A549 treated with CORT108297 at 1 μM for 4 hours (cell line): Measurements from ENCODE around the gene TPH2. TPM values are rescaled to one million over a fixed set of nuclear protein-coding genes. Genes with fewer than 3 reads are reported as not detected.

ENCODE experiments used
- total RNA-seq: library from RNA; stranded (reverse); fragments of 200-300 nt; extraction: Qiagen RNA extraction; gene quantifications from 5 replicates; pipeline ENCODE4 v1.2.3, GENCODE V29; 2022

TPH2 gene
- 0.03 to 0.07 TPM in 2 of 5 replicates, not detected in the others for total RNA-seq

DNA sequence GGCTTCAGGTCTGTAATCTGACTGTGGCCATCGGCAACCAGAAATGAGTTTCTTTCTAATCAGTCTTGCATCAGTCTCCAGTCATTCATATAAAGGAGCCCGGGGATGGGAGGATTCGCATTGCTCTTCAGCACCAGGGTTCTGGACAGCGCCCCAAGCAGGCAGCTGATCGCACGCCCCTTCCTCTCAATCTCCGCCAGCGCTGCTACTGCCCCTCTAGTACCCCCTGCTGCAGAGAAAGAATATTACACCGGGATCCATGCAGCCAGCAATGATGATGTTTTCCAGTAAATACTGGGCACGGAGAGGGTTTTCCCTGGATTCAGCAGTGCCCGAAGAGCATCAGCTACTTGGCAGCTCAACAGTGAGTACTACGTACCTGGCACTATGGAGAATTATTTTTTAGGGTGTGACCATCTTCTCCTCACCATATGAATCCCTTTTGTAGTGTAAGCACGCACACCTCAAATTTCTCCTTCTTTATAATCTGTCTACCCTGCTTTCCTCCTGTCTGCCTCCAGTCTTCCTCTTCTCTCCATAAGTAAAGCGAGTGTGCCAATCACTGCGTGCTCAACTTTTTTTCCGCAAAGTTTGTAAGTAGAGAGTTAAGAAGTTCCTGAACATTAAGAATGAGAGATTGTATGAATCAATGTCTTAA, at the start of gene TPH2:
Gene TPH2 (plus strand): TSS at position 118 of the 658 bp plus-strand sequence. CDS start 142 bp downstream, at position 260.

Other genes with a start within 250 kb of the TPH2 start
- gene RAB21, start 184.0 kb upstream of the TPH2 start, total RNA-seq, result 36.5 to 59.9 TPM (median 41.0 TPM) in 5 replicates
- 20.6 to 28.7 TPM (median 23.5 TPM) in 5 replicates for gene TBC1D15, start 99.1 kb upstream of the TPH2 start, total RNA-seq